Panc1 (cell line): Measurements from ENCODE around the gene TSKS.

Experiments
- POLR2AphosphoS5 ChIP-seq: IDR thresholded peaks from 2 replicates; pipeline ENCODE4 v1.6.1; 2012; ENCODE audit warnings: mild to moderate bottlenecking, low read depth, low read length, moderate library complexity
- TF ChIP-seq, protein P1 (sequence below): fragments of 450-650 bp; IDR thresholded peaks from 2 replicates; pipeline ENCODE4 v1.5.1; 2017; ENCODE audit warnings: mild to moderate bottlenecking
- TF ChIP-seq, protein P2 (sequence below), 2 experiments: IDR thresholded peaks; 2 replicates each; pipeline ENCODE4 v1.6.1; 2011 to 2012; ENCODE audit warnings: low read depth in 2 of 2, control low read depth in 1 of 2, low read length in 1 of 2, mild to moderate bottlenecking in 1 of 2, moderate library complexity in 1 of 2; ENCODE audit not compliant: insufficient read depth in 1 of 2

DNA sequence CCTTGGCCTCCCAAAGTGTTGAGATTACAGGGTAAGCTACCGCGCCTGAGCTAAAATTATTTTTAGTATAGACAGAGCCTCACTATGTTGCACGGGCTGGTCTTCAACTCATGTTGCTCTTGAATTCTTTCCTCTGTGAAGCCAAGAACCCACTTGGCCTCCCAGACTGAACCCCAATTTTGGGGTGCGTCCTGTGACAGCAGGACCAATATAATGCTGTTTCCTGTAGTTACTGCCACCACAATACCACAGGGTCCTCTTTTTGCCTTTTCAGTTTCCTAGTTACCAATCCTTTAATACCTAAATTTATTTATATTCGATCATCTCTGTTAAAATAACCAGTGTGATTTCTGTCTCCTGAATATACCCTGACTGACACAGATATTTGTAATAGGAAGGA lies 32.9 kb downstream of the TSKS start:
- TF ChIP-seq POLR2AphosphoS5 = no peak
- TF ChIP-seq, protein P1, sequence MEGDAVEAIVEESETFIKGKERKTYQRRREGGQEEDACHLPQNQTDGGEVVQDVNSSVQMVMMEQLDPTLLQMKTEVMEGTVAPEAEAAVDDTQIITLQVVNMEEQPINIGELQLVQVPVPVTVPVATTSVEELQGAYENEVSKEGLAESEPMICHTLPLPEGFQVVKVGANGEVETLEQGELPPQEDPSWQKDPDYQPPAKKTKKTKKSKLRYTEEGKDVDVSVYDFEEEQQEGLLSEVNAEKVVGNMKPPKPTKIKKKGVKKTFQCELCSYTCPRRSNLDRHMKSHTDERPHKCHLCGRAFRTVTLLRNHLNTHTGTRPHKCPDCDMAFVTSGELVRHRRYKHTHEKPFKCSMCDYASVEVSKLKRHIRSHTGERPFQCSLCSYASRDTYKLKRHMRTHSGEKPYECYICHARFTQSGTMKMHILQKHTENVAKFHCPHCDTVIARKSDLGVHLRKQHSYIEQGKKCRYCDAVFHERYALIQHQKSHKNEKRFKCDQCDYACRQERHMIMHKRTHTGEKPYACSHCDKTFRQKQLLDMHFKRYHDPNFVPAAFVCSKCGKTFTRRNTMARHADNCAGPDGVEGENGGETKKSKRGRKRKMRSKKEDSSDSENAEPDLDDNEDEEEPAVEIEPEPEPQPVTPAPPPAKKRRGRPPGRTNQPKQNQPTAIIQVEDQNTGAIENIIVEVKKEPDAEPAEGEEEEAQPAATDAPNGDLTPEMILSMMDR = no peak
- TF ChIP-seq, protein P2, sequence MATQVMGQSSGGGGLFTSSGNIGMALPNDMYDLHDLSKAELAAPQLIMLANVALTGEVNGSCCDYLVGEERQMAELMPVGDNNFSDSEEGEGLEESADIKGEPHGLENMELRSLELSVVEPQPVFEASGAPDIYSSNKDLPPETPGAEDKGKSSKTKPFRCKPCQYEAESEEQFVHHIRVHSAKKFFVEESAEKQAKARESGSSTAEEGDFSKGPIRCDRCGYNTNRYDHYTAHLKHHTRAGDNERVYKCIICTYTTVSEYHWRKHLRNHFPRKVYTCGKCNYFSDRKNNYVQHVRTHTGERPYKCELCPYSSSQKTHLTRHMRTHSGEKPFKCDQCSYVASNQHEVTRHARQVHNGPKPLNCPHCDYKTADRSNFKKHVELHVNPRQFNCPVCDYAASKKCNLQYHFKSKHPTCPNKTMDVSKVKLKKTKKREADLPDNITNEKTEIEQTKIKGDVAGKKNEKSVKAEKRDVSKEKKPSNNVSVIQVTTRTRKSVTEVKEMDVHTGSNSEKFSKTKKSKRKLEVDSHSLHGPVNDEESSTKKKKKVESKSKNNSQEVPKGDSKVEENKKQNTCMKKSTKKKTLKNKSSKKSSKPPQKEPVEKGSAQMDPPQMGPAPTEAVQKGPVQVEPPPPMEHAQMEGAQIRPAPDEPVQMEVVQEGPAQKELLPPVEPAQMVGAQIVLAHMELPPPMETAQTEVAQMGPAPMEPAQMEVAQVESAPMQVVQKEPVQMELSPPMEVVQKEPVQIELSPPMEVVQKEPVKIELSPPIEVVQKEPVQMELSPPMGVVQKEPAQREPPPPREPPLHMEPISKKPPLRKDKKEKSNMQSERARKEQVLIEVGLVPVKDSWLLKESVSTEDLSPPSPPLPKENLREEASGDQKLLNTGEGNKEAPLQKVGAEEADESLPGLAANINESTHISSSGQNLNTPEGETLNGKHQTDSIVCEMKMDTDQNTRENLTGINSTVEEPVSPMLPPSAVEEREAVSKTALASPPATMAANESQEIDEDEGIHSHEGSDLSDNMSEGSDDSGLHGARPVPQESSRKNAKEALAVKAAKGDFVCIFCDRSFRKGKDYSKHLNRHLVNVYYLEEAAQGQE (IDR thresholded peaks at IDR 0.05; ENCODE audit: insufficient read depth in 1 of 2, low read depth in 2 of 2, low read length in 1 of 2) = no peak
